Uterus (tissue), 2 donors: ENCODE measurements around the gene STAT2.
"Not testable (repeated sequence)": the region's sequence is repeated elsewhere in the genome, so short reads cannot be mapped to it uniquely, and the experiment has no call there.

Experiments
- POLR2A ChIP-seq, 2 donors: fragments of 450-650 bp; IDR thresholded peaks; one replicate each; pipeline ENCODE4 v1.6.1; 2016; ENCODE audit warnings: antibody characterized with exemption in 2 of 2, mild to moderate bottlenecking in 1 of 2, moderate library complexity in 1 of 2
- TF ChIP-seq, protein P1 (sequence below), 4 experiments: fragments of 200-600 bp in 2 of 4; fragments of 450-650 bp in 2 of 4; sonication (generic) in 2 of 4; IDR thresholded peaks; one replicate each; pipeline ENCODE4 v1.5.1; 2016 to 2019; ENCODE audit warnings: antibody characterized with exemption in 4 of 4, mild to moderate bottlenecking in 2 of 4, moderate library complexity in 1 of 4

DNA sequence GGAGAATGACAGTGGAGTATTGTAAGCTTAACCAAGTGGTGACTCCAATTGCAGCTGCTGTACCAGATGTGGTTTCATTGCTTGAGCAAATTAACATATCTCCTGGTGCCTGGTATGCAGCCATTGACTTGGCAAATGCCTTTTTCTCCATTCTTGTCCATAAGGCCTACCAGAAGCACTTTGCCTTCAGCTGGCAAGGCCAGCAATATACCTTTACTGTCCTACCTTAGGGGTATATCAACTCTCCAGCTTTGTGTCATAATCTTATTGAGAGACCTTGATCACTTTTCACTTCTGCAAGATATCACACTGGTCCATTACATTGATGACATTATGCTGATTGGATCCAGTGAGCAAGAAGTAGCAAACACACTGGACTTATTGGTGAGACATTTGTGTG, 41.7 kb upstream of the STAT2 start:
- TF ChIP-seq, protein P1, sequence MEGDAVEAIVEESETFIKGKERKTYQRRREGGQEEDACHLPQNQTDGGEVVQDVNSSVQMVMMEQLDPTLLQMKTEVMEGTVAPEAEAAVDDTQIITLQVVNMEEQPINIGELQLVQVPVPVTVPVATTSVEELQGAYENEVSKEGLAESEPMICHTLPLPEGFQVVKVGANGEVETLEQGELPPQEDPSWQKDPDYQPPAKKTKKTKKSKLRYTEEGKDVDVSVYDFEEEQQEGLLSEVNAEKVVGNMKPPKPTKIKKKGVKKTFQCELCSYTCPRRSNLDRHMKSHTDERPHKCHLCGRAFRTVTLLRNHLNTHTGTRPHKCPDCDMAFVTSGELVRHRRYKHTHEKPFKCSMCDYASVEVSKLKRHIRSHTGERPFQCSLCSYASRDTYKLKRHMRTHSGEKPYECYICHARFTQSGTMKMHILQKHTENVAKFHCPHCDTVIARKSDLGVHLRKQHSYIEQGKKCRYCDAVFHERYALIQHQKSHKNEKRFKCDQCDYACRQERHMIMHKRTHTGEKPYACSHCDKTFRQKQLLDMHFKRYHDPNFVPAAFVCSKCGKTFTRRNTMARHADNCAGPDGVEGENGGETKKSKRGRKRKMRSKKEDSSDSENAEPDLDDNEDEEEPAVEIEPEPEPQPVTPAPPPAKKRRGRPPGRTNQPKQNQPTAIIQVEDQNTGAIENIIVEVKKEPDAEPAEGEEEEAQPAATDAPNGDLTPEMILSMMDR (IDR thresholded peaks at IDR 0.05), result not testable (repeated sequence)
- TF ChIP-seq POLR2A (IDR thresholded peaks at IDR 0.05), result not testable (repeated sequence)
